Activated CD8-positive, alpha-beta memory T cell treated with anti-CD3 and anti-CD28 coated beads for 1 hour (primary cell): ENCODE measurements around the gene KCNG4.

ENCODE experiments used
- DNase-seq, 2 donors: peaks; one replicate each; pipeline ENCODE4 v3.0.0-alpha.2; 2020; ENCODE audit warnings: low read depth in 1 of 2; ENCODE audit errors: extremely low read depth in 1 of 2

KCNG4 gene

DNA sequence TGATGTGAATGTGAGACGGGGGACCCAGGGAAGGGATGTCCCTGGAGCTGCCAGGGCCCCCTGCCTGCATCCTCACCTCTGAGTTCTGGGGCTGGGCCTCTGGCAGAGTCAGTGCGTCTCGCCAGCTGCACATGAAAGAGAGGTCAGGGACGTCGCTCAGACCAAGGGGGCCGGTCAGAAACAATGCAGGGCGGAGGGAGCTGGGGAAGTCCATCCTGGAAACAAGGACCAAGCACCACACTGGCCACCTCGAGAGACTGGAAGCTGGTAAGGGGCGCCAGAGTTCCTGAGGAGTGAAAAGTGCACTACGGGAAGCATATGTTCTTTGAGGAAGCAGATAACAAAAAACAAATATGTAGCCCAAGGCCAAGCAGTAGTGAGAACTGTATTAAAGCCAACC, 55.0 kb downstream of the KCNG4 start:
- DNase-seq: no peak

GRCh38 chr16:84183911-84184591, 55.8 kb downstream of the KCNG4 start:
- DNase-seq: no peak

- no peak for DNase-seq
Measured at GRCh38 chr16:84183572-84183875, 56.3 kb downstream of the KCNG4 start.

DNA sequence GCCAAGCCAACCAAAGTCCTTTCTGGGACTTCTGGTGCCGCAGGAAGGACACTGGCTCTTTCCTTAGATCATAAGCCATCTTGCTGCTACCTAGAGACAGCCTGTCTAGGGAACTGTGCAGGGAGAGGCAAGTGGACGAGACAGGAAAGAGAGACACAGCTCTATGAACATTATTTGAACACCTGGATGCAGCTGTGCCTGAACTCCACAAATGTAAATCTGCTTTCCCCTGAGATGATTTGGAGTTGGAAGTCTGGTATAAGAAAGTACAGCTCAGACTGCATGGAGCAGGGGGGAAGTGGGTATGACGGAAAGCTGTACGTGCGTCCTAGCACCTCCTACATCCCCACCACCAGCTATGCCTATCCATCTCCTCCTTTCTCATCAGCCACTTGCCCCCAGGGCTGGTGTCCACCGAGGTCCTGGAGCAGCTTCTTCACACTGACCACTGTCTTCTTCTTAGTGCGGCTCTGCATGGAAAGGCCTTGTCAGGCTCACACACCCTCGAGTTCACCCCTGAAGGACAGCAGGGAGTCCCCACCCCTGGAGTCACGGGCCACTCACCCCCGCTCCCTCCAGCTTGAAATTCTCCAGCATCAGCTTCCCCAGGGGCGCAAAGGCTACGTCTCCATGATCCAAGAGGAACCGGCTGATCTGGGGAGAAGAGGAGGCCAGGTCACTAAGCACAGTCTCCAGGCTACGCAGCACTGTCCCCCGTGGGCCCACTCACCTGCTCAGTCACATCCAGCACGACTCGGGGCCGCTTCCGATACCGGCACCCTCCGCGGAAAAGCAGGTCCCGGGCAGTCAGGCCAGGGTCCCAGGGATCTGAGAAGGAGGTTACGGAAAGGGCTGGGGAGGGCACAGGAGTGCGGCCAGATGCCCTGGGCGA, 56.9 kb downstream of the KCNG4 start:
- no peak for DNase-seq

DNA sequence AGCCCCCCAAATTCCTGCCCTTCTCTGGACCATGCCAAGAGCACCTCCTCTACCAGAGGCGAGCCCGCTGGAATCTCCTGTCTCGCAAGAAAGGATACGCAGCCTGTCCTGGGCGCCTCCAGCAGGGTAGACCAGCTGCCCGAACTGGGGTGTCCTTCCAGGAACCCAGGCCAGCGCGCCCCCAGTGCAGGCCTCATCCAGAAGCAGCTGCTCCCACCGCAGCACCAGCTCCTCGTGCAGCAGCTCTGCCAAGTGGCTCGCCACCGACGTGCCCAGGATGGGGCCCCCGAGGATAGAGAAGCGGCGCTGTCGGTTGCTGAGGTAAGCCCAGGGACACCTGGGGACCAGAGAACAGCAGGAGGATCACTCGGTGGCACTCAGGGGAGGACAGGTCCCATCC, 57.7 kb downstream of the KCNG4 start:
- DNase-seq: no peak

- DNase-seq: no peak
Measured at GRCh38 chr16:84181144-84181915, 58.5 kb downstream of the KCNG4 start.

- DNase-seq: no peak
Measured at GRCh38 chr16:84180519-84181140, 59.2 kb downstream of the KCNG4 start.

GRCh38 chr16:84179612-84180320, 60.0 kb downstream of the KCNG4 start:
- no peak for DNase-seq

DNA sequence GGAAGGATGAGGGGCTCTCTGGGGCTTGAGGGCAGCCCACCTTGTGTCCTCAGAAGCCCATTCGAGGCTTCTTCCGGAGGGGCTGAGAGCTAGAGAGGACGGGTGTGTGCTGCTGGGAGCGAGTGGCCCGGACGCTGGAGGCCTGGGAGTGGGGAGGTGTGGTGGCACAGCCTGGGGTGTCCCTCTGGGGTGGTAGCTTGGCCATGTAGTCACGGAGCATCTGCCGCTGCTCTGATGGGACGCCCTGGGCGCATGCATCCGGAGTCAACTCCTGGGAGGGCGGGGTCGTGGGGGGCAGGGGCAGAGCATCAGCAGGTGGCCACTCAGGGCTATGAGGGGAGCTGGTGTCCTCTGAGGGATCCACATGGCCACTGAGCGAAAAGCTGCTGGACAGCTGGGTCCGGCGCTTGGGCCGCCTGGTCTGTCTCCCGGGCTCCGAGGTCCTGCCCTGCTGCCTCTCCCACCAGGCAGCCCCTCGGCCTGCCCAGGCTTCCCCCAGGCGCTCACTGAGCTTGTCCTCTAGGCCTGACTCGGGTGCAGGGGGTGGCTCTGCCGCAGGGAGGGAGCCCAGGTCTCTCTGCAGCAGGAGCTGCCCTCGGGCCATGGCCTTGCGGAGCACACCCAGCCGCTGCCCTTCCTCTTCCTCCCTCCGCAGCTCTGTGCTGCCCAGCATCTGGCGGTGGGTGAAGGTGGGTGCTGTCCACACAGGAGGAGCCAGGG, 60.8 kb downstream of the KCNG4 start:
- DNase-seq: no peak

- no peak for DNase-seq
Measured at GRCh38 chr16:84178146-84178765, 61.6 kb downstream of the KCNG4 start.

GRCh38 chr16:84177741-84178073, 62.1 kb downstream of the KCNG4 start:
- DNase-seq: no peak

- DNase-seq: no peak
Measured at GRCh38 chr16:84176192-84177053, 63.4 kb downstream of the KCNG4 start.

DNA sequence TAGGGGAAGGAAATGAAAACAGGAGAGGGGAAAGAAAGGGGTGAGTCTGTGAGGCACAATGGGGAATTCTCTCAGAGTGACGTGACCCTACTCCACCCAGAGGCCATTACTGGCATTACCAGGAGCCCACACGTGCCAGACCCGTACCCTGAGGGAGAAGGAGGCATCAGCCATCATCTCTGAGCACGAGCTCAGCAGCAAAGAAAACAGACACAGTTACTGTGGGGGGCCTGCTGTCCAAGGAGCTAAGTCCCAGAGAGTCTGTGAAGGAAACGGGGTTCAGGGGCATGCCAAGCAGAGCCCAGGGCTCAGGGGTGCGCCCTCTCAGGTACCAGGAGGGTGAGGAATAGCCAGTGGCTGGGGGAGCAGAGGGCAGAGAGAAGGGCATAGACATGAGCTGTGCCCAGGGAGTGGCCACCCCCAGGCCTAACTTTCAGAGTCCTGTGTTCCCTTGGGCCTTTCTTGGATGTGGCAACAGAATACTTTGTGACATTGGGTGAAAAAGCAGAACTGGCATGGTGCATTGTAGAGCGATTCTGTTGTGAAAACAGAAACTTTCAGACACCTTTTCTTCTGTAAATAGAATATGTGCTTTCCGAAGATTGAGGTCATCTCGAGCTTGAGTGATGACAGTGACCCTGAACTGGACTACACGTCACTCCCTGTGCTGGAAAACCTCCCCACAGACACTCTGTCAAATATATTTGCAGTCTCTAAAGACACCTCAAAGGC, 64.3 kb downstream of the KCNG4 start:
- peak in 1 of 2 donors; percentile 45 for DNase-seq

DNA sequence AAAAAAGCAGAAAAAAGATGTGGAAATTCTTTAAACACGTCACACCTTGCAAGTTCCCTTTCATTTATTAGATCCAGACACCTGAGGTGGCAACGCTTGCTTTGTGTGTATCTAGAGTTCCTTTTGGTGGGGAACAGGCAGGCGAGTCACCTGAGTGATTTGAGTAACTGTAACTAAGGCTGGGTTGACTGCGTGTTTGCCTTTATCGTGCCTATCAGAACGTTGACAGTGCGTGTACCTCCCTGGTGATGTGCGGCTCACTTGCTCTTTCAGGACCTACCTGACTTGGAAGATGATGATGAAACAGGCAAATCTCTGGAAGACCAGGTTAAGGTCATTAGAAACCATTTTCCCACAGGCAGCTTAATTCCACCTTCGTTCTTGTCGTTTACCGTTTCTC, 65.4 kb downstream of the KCNG4 start:
- no peak for DNase-seq

GRCh38 chr16:84169765-84170310, 70.0 kb downstream of the KCNG4 start:
- DNase-seq: no peak
